ENCODE data around the gene SLC16A5.
"Not testable (repeated sequence)": the region's sequence is repeated elsewhere in the genome, so short reads cannot be mapped to it uniquely, and the experiment has no call there.

The SLC16A5 gene

GRCh38 chr17:75087558-75088453, at the start of gene SLC16A5:
TSS of gene SLC16A5 (plus strand) at chr17:75087954. CDS start at chr17:75093637, 5,683 bp downstream.
- H3K36me3 Mint-ChIP-seq (ENCODE audit: insufficient read depth), result no peaks in the 10 kb centered on the region
- peak; percentile 61 for ATAC-seq (replicated peaks; ENCODE audit: extremely low read depth, poor library complexity, severe bottlenecking)
- H3K4me3 Mint-ChIP-seq, result peak within 1 kb of the TSS; percentile 41
- no peaks in the 10 kb centered on the region for H3K27me3 Mint-ChIP-seq
- H3K4me1 Mint-ChIP-seq, result peaks cover 26% of the 10 kb centered on the region
- peak within 1 kb of the TSS; percentile 35 for H3K27ac Mint-ChIP-seq (ENCODE audit: low read depth)
- H3K9me3 Mint-ChIP-seq, result no peaks in the 10 kb centered on the region
- no peak for DNase-seq (ENCODE audit: low spot score in 2 of 2)

- Mint-ChIP-seq H3K4me1 (peaks cover 23% of the 10 kb centered on the region), H3K36me3 (ENCODE audit: insufficient read depth) (peaks cover 56% of the 10 kb centered on the region), H3K9me3 (no peaks in the 10 kb centered on the region), H3K4me3 (no peak overlapping the region), H3K27ac (ENCODE audit: low read depth) (no peak overlapping the region), H3K27me3 (no peaks in the 10 kb centered on the region)
- ATAC-seq (replicated peaks; ENCODE audit: extremely low read depth, poor library complexity, severe bottlenecking), result no peak
- DNase-seq (ENCODE audit: low spot score in 2 of 2), result no peak
Measured at GRCh38 chr17:75039238-75039637, 48.5 kb upstream of the SLC16A5 start.

GRCh38 chr17:75041656-75042280, 46.0 kb upstream of the SLC16A5 start:
- H3K4me1 Mint-ChIP-seq, result peaks cover 17% of the 10 kb centered on the region
- no peak overlapping the region for H3K4me3 Mint-ChIP-seq
- peaks cover 35% of the 10 kb centered on the region for H3K36me3 Mint-ChIP-seq (ENCODE audit: insufficient read depth)
- ATAC-seq (replicated peaks; ENCODE audit: extremely low read depth, poor library complexity, severe bottlenecking) (no peak), DNase-seq (ENCODE audit: low spot score in 2 of 2) (no peak)
- H3K9me3 Mint-ChIP-seq, result no peaks in the 10 kb centered on the region
- no peak overlapping the region for H3K27ac Mint-ChIP-seq (ENCODE audit: low read depth)
- H3K27me3 Mint-ChIP-seq, result no peaks in the 10 kb centered on the region

GRCh38 chr17:75043789-75044188, 44.0 kb upstream of the SLC16A5 start:
- H3K36me3 Mint-ChIP-seq (ENCODE audit: insufficient read depth), result peaks cover 30% of the 10 kb centered on the region
- H3K27ac Mint-ChIP-seq (ENCODE audit: low read depth); DNase-seq (ENCODE audit: low spot score in 2 of 2); H3K4me3 Mint-ChIP-seq; H3K9me3 Mint-ChIP-seq; H3K27me3 Mint-ChIP-seq; ATAC-seq (replicated peaks; ENCODE audit: extremely low read depth, poor library complexity, severe bottlenecking): not testable (repeated sequence)
- peaks cover 28% of the 10 kb centered on the region for H3K4me1 Mint-ChIP-seq

GRCh38 chr17:75044716-75045115, 43.0 kb upstream of the SLC16A5 start:
- Mint-ChIP-seq H3K4me3 (peak overlapping the region; percentile 59), H3K27me3 (no peaks in the 10 kb centered on the region), H3K27ac (ENCODE audit: low read depth) (no peak overlapping the region), H3K4me1 (peaks cover 31% of the 10 kb centered on the region), H3K36me3 (ENCODE audit: insufficient read depth) (peaks cover 25% of the 10 kb centered on the region), H3K9me3 (no peaks in the 10 kb centered on the region)
- ATAC-seq (replicated peaks; ENCODE audit: extremely low read depth, poor library complexity, severe bottlenecking) (no peak), DNase-seq (ENCODE audit: low spot score in 2 of 2) (no peak)

GRCh38 chr17:75045946-75046406, 41.8 kb upstream of the SLC16A5 start:
- ATAC-seq (replicated peaks; ENCODE audit: extremely low read depth, poor library complexity, severe bottlenecking); H3K9me3 Mint-ChIP-seq; H3K27me3 Mint-ChIP-seq; DNase-seq (ENCODE audit: low spot score in 2 of 2): not testable (repeated sequence)
- peaks cover 31% of the 10 kb centered on the region for H3K4me1 Mint-ChIP-seq
- H3K4me3 Mint-ChIP-seq, result peak overlapping the region; percentile 93
- H3K27ac Mint-ChIP-seq (ENCODE audit: low read depth), result peak overlapping the region; percentile 96
- peaks cover 18% of the 10 kb centered on the region for H3K36me3 Mint-ChIP-seq (ENCODE audit: insufficient read depth)

GRCh38 chr17:75046407-75047289, 41.1 kb upstream of the SLC16A5 start, which contains the start of the genes ATP5PD and KCTD2:
TSS of gene ATP5PD (minus strand) at chr17:75046969. CDS start at chr17:75042650, 4,319 bp downstream.
TSS of gene KCTD2 (plus strand) at chr17:75047225. CDS start at chr17:75047251, 26 bp downstream.
- peak within 1 kb of the TSS; percentile 93 for H3K4me3 Mint-ChIP-seq
- H3K27ac Mint-ChIP-seq (ENCODE audit: low read depth), result peak within 1 kb of the TSS; percentile 96
- H3K36me3 Mint-ChIP-seq (ENCODE audit: insufficient read depth), result peaks cover 19% of the 10 kb centered on the region
- no peaks in the 10 kb centered on the region for H3K9me3 Mint-ChIP-seq
- peak; percentile 79 to 89 for DNase-seq (ENCODE audit: low spot score in 2 of 2)
- ATAC-seq (replicated peaks; ENCODE audit: extremely low read depth, poor library complexity, severe bottlenecking), result peak; percentile 95
- H3K27me3 Mint-ChIP-seq, result no peaks in the 10 kb centered on the region
- H3K4me1 Mint-ChIP-seq, result peaks cover 31% of the 10 kb centered on the region

GRCh38 chr17:75047398-75048098, 40.2 kb upstream of the SLC16A5 start:
- DNase-seq (ENCODE audit: low spot score in 2 of 2), result no peak
- Mint-ChIP-seq H3K4me3 (peak overlapping the region; percentile 93), H3K4me1 (peaks cover 36% of the 10 kb centered on the region), H3K36me3 (ENCODE audit: insufficient read depth) (peaks cover 17% of the 10 kb centered on the region), H3K9me3 (no peaks in the 10 kb centered on the region), H3K27me3 (no peaks in the 10 kb centered on the region), H3K27ac (ENCODE audit: low read depth) (peak overlapping the region; percentile 93)
- peak; percentile 11 for ATAC-seq (replicated peaks; ENCODE audit: extremely low read depth, poor library complexity, severe bottlenecking)

GRCh38 chr17:75048249-75048878, 39.4 kb upstream of the SLC16A5 start:
- Mint-ChIP-seq H3K27ac (ENCODE audit: low read depth) (peak overlapping the region; percentile 93), H3K27me3 (no peaks in the 10 kb centered on the region), H3K9me3 (no peaks in the 10 kb centered on the region), H3K36me3 (ENCODE audit: insufficient read depth) (peaks cover 23% of the 10 kb centered on the region), H3K4me1 (peaks cover 36% of the 10 kb centered on the region), H3K4me3 (peak overlapping the region; percentile 93)
- no peak for ATAC-seq (replicated peaks; ENCODE audit: extremely low read depth, poor library complexity, severe bottlenecking)
- DNase-seq (ENCODE audit: low spot score in 2 of 2), result no peak

GRCh38 chr17:75049057-75049456, 38.7 kb upstream of the SLC16A5 start:
- Mint-ChIP-seq H3K4me1 (peaks cover 36% of the 10 kb centered on the region), H3K4me3 (peak overlapping the region; percentile 93), H3K36me3 (ENCODE audit: insufficient read depth) (peaks cover 27% of the 10 kb centered on the region), H3K27me3 (no peaks in the 10 kb centered on the region), H3K9me3 (no peaks in the 10 kb centered on the region), H3K27ac (ENCODE audit: low read depth) (no peak overlapping the region)
- no peak for ATAC-seq (replicated peaks; ENCODE audit: extremely low read depth, poor library complexity, severe bottlenecking)
- DNase-seq (ENCODE audit: low spot score in 2 of 2), result no peak

GRCh38 chr17:75049706-75050105, 38.0 kb upstream of the SLC16A5 start:
- Mint-ChIP-seq H3K36me3 (ENCODE audit: insufficient read depth) (peaks cover 28% of the 10 kb centered on the region), H3K4me1 (peaks cover 33% of the 10 kb centered on the region), H3K9me3 (no peaks in the 10 kb centered on the region), H3K27ac (ENCODE audit: low read depth) (no peak overlapping the region), H3K4me3 (no peak overlapping the region), H3K27me3 (no peaks in the 10 kb centered on the region)
- ATAC-seq (replicated peaks; ENCODE audit: extremely low read depth, poor library complexity, severe bottlenecking), result no peak
- DNase-seq (ENCODE audit: low spot score in 2 of 2), result no peak

Data from central memory CD8-positive, alpha-beta T cell (primary cell).